HG03066 (cell line): ENCODE measurements around the gene MAGEA6.
A peak's percentile ranks its signal among the peaks of the same experiment; 100 is the strongest.
"Not testable (repeated sequence)": the region's sequence is repeated elsewhere in the genome, so short reads cannot be mapped to it uniquely, and the experiment has no call there.

Experiments
- ATAC-seq: cut with Tn5 transposase; IDR thresholded peaks from one replicate; pipeline ENCODE4 v1.9.1; 2021; ENCODE audit warnings: low read depth; ENCODE audit not compliant: unreplicated experiment

Gene MAGEA6, protein sequence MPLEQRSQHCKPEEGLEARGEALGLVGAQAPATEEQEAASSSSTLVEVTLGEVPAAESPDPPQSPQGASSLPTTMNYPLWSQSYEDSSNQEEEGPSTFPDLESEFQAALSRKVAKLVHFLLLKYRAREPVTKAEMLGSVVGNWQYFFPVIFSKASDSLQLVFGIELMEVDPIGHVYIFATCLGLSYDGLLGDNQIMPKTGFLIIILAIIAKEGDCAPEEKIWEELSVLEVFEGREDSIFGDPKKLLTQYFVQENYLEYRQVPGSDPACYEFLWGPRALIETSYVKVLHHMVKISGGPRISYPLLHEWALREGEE

DNA sequence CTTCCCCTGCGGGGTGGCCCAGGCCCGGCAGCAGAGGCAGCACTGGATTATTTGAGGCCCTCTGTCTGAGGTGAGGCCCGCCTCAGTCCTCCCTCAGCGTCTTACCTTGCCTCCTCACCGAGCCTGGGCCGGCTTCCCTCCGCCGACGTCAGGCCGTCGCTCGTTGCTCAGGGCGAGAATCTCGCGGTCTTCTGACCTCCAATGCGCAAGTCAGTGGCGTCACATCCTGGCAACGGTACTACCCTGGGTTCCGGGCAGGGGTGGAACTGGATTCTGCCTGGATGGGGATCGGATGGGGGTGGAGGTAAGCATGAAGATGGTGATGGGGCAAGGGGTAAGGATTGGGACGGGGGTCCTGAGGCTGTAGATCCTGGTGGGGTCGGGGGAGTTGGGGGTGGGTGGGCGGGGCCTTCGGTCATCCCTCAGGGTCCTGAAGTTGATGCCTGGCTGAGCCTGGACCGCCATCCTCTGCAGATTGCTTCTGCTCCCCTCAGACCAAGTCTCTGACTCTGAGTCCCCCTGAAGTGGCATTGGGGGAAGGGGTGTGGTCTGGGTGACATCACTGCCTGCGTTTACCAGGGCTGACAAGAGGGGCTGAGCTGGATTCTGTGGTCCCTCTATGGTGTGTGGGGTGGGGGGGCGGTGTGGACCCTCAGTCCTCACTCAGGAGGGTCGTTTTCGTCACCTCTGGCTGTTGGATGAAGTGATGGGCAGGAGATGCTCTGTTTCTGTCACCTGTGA is at the start of gene MAGEA6:
Gene MAGEA6 (minus strand): TSS at position 141 of the 741 bp plus-strand sequence. CDS start 2,039 bp downstream, outside the sequence.
- ATAC-seq, result not testable (repeated sequence)

DNA sequence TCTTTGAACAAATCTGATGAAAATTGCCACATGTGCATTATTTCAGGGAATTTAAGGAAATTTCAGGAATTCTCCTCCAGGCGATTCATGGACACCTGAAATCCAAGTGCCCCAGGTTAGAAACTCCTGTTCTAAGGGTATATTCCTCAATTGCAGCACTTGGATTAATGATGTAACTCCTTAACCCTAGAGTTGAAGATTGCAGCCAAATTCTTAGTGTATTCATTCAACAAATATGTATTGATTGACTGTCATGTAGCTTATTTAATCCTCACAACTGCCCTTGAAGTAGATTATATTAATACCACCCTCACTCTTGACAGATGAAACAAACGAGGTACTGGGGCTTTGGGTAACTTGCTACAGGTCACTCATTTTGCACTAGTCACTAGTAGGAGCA is 49.8 kb upstream of the MAGEA6 start:
- no peak for ATAC-seq

DNA sequence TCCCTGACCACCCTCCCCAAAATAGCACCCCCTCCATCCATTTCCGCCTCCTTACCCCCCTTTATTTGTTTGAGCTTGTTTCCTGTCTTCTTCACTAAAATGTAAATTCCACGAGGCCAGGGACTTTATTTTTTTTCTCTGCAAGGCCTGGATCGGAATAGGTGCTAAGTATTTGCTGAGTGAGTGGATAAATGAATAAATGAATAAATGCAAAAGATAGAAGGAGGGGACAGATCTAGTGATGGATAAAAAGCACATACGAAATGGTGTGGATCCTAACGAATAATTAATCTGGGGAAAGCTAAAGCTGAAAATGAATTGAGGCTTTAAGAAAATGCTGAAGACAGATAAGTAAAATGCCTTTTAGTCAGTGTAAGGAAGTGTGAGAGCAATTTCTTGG is 48.9 kb upstream of the MAGEA6 start:
- no peak for ATAC-seq

DNA sequence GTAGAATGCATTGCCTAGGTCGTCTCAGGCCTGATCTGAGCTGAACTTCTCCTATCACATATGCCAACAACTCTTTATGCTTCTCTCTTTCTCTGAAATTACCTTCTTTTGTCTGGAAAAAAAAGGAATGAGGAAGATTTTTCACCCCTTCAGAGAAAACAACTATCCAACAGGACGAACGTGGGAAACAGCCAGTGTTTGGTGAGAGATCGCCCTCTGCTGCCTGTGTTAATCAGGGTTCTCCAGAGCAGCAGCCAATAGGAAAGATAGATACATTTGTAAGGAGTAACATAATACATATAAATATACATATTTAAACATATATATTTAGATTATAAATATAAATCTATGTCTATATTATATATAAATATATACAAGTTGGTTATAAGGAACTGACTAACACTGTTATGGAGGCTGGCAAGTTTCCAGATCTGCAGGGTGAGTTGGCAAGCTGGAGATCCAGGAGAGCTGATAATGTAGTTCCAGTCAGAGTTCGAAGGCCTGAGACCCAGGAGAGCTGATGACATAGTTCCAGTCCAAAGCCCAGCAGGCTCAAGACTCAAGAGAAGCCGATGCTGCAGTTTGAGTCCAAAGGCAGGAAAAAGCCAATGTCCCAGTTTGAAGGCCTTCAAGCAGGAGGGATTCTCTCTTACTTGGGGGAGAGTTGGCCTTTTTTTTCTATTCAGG is 47.7 kb upstream of the MAGEA6 start:
- ATAC-seq, result no peak

DNA sequence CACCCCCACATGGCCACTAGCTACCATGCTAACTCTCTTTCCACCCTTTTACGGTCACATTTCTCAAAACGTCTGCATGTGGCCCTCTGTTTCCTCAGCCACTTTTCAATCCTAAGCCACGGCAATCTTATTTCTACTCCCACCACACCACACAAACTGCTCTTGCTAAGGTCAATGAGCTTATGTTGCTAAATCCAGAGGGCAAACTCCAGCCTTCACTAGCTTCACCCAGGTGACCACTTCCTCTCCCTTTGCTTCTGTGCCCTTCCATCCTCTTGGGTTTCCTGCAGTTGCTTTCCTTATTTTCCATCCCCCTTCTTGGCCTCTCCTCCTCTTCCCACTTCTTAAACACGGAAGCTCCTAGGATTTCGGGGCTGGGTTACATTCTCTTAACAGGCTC is 44.6 kb upstream of the MAGEA6 start:
- ATAC-seq, result no peak

DNA sequence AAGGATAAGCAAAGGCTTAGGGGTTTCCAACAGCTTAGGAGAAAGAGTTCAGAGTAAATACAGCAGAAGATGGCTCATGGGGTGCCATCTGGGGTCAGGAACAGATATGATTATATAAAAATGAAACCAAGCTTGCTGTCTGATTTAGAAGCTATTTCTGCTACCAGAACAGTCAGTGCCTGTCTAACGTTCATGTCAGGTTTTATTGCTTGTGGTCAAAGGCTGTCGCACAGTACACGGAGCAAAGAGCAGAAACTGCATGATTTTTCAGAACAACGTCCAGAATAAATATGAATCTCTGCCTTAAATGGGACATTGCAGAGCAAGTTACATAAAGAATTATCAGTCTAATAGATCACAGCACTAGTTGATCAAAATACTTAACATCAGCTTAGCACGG is 43.7 kb upstream of the MAGEA6 start:
- no peak for ATAC-seq

DNA sequence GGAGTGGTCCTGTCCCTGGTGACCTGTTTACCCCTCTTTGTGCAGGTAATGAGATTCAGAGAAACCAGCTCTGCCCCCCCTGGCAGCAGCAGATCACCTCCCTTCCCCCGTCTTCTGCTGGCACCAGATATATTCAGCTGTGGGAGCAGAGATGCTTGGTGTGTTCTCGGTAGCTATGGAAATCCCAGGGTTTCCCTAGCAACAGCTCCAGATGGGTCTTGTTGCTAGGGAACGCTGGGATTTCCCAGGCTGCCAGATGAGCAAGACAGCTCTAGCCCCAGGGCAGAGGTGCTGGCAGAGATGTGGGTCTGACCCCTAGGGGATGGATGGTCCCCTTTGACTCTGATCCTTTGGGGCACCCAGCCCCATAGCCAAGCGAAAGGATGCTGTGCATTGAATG is 40.9 kb upstream of the MAGEA6 start:
- no peak for ATAC-seq

DNA sequence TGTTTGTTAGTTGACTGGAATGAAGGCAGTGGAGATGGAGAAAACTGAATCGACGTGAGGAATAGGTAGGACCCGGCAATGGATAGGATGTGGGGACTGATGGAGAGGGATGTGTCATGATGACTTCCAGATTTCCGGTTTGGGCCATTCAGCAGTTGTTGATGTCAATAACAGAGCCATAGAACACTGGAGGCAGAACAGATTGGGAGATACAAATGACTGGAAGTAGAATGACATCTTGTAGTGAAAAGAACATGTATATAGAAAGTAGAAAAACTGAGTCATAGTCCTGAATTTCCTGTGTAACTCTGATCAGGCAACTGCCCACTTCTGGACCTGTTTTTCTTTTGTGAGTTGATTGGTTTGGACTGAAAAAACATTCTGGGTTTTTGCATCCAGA is 36.5 kb upstream of the MAGEA6 start:
- no peak for ATAC-seq

DNA sequence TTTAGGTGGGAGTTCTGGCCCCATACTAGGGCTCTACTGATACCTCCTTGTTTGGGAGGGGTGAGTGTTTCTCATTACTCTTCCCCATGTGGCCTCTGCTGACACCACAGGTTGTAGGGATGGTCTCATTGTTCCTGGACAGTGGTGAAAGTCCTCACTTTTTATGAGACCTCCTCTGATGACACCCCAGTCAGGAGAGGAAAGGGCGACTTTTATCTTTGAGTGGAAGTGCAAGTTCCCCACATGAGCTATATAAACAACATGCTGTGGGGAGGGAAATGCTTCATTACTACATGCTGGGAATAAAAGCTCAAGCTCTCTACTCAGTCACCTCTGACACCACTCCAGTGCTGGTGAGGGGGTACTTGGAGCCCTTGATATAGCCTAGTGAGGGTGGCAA is 29.5 kb upstream of the MAGEA6 start:
- no peak for ATAC-seq

DNA sequence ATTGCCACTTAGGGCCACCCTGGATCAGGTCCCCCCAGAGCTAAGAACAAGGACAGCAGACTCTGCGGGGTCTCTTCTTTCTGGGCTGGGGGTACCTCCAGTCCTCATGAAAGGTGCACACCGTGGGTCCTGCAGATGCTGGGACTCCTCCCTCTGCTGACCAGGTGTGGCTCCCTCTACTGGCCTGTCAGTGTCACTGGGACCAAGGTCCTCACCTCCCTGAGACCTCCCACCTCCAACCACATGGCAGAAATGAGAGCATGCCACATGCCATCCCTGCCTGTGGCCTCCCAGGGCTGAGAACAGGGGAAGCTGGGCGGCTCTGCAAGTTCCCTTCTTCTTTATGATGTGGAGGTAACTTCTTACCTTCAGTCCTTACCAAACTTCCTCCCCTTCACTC is 17.6 kb upstream of the MAGEA6 start:
- peak; percentile 80 for ATAC-seq

DNA sequence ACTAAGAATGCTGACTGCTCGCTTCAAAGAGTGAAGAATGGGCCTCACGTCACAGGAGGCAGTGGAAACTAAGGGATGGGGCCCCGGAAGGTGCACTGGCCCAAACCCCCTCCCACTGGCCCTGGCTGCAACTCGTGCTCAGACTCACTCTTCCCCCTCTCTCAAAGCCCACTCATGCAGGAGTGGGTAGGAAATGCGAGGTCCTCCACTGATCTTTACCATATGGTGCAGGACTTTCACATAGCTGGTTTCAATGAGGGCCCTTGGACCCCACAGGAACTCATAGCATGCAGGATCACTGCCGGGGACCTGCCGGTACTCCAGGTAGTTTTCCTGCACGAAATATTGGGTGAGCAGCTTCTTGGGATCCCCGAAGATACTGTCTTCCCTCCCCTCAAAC is 2.9 kb downstream of the MAGEA6 start:
- not testable (repeated sequence) for ATAC-seq

DNA sequence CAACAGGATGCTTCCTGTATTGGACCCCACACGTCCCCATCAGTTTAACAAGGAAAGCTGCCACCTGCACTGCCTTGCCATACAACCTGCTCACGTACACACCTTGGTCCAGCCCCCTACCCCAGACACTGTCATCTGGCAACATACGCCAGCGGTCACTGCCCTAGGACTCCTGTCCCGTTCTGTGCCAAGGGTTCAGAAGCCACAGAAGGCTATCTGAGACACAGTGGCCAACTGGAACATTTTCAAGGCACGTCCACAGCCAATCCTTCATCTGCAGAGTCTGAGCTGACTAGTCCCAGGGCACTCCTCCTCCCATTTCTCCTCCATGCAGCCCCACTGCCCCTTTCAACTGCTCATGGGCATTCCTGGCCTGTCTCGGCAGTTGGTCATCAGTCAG is 7.9 kb downstream of the MAGEA6 start:
- ATAC-seq, result not testable (repeated sequence)

DNA sequence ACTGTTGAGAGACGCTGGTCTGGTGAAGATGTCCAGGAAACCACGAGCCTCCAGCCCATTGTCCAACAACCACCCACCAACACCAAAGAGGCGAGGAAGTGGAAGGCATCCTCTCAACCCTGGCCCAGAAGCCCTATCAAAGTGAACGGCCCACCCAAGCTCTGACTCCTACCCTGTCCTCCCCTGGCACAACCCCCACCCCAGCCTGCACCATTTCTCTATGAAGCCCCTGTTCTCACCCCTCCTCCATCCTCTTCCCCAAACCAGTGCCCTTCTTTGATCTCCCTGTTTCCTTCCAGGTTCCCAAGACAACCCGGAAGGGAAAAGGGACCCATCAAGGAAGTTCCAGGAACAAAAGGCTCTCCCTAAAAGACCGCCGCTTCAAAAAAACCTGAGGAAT is 9.9 kb downstream of the MAGEA6 start:
- not testable (repeated sequence) for ATAC-seq

DNA sequence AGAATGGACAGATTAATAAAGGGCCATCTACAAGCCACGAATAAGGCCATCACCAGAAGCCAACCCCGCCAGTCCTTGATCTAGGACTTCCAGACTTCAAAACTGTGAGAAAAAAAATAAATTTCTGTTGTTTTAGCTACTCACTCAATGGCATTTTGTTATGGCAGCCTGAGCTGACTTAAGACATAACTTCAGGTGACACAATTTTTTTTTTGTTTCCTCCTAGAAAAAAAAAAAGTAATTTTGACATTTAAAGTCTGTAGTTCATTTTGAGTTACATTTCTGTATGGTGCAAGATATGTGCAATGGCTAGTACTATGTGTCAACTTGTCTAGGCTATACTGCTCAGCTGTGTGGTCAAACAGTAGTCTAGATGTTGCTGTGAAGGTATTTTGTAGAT is 10.6 kb downstream of the MAGEA6 start, which contains the start of gene CSAG3:
Gene CSAG3 (plus strand): TSS at position 301 of the 400 bp plus-strand sequence.
- not testable (repeated sequence) for ATAC-seq

DNA sequence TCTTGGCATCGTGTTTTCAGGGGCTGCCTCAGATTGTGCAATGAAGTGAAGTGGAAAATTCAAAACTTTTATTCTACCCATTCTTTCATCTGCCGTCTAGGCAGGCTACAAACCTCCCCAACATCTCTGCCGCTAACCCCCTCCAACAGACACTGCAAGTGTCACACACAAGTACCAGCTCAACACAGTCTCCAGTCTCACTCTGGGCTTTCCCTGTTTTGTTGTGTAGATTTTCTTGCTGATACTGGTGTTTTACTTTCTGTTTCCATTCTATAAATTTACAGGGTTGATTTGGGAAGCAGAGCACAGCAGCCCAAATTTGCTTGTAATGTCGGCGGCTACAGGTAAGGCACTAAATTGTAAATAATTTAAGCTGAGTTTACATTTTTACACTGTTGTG is 14.6 kb downstream of the MAGEA6 start:
- not testable (repeated sequence) for ATAC-seq

DNA sequence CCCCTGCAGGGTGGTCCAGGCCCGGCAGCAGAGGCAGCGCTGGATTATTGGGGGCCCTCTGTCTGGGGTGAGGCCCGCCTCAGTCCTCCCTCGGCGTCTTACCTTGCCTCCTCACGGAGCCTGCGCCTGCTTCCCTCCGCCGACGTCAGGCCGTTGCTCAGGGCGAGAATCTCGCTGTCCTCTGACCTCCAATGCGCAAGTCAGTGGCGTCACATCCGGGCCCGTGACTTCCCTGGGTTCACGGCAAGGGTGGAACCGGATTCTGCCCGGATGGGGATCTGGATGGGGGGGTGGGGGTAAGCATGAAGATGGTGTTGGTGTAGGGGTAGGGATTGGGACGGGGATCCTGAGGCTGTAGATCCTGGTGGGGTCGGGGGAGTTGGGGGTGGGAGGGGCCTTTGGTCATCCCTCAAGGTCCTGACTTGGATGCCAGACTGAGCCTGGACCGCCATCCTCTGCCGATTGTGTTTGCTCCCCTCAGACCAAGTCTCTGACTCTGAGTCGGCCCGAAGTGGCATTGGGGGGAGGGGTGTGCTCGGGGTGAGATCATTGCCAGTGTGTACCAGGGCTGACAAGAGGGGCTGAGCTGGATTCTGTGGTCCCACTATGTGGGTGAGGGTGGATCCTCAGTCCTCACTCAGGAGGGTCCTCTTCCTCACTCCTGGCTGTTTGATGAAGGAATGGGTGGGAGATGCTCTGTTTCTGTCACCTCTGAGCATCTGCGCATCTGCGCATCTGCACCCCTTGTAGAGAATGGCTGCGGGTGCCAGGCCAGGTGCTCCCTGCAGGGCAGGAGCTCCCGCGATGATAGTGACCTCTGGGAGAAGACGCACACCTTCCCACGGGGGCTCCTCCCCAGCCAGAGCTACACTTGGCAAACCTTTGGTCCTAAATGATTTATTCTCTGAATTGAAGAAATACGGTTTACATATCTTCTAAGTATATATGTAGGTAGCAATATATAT is 15.5 kb downstream of the MAGEA6 start, which contains the start of gene MAGEA2:
Gene MAGEA2 (minus strand): TSS at position 157 of the 965 bp plus-strand sequence. CDS start 2,479 bp downstream, outside the sequence.
- ATAC-seq, result not testable (repeated sequence)

DNA sequence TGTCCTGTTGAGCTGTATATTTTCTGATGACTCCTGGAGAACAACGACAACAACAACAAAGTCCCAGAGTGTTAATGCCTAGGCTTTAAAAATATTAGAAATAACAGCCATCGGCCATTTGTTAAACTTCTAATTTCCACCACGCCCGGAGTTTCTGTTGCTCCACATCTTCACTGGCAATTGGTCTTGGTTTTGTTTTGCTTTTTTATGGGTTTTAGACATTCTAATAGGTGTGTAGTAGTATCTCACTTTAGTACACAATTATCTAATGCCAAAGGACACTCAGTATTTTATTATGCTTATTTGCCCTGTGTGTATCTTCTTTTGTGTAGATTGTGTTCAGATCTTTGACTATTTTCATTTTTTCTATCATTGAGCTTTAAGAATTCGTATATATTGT is 30.9 kb downstream of the MAGEA6 start:
- ATAC-seq, result no peak

DNA sequence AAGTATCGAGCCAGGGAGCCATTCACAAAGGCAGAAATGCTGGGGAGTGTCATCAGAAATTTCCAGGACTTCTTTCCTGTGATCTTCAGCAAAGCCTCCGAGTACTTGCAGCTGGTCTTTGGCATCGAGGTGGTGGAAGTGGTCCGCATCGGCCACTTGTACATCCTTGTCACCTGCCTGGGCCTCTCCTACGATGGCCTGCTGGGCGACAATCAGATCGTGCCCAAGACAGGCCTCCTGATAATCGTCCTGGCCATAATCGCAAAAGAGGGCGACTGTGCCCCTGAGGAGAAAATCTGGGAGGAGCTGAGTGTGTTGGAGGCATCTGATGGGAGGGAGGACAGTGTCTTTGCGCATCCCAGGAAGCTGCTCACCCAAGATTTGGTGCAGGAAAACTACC is 33.0 kb downstream of the MAGEA6 start:
- not testable (repeated sequence) for ATAC-seq

DNA sequence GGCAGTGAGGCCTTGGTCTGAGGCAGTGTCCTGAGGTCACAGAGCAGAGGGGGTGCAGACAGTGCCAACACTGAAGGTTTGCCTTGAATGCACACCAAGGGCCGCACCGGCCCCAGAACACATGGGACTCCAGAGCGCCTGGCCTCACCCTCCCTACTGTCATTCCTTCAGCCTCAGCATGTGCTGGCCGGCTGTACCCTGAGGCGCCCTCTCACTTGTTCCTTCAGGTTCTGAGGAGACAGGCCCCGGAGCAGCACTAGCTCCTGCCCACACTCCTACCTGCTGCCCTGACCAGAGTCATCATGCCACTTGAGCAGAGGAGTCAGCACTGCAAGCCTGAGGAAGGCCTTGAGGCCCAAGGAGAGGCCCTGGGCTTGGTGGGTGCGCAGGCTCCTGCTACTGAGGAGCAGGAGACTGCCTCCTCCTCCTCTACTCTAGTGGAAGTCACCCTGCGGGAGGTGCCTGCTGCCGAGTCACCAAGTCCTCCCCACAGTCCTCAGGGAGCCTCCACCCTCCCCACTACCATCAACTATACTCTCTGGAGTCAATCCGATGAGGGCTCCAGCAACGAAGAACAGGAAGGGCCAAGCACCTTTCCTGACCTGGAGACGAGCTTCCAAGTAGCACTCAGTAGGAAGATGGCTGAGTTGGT is 33.5 kb downstream of the MAGEA6 start:
- ATAC-seq, result no peak

DNA sequence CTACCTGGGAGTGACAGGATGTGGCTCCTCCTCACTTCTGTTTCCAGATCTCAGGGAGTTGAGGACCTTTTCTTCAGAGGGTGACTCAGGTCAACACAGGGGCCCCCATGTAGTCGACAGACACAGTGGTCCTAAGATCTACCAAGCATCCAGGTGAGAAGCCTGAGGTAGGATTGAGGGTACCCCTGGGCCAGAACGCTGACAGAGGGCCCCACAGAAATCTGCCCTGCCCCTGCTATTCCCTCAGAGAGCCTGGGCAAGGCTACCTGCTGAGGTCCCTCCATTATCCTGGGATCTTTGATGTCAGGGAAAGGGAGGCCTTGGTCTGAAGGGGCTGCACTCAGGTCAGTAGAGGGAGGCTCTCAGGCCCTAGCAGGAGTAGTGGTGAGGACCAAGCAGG is 34.4 kb downstream of the MAGEA6 start:
- no peak for ATAC-seq
